ENCODE results near the gene DCDC2.

GRCh38 chr6:24122139-24122538, 235.7 kb downstream of the DCDC2 start:
- TF ChIP-seq CTCF (IDR thresholded peaks at IDR 0.05) = no peak
- TF ChIP-seq EZH2 (IDR thresholded peaks at IDR 0.05; ENCODE audit: borderline replicate concordance, insufficient read depth, low read depth, low read length, poor library complexity, severe bottlenecking) = no peak
